ENCODE results near the gene MYRFL.
"Not testable (repeated sequence)": the region's sequence is repeated elsewhere in the genome, so short reads cannot be mapped to it uniquely, and the experiment has no call there.

Gene MYRFL

DNA sequence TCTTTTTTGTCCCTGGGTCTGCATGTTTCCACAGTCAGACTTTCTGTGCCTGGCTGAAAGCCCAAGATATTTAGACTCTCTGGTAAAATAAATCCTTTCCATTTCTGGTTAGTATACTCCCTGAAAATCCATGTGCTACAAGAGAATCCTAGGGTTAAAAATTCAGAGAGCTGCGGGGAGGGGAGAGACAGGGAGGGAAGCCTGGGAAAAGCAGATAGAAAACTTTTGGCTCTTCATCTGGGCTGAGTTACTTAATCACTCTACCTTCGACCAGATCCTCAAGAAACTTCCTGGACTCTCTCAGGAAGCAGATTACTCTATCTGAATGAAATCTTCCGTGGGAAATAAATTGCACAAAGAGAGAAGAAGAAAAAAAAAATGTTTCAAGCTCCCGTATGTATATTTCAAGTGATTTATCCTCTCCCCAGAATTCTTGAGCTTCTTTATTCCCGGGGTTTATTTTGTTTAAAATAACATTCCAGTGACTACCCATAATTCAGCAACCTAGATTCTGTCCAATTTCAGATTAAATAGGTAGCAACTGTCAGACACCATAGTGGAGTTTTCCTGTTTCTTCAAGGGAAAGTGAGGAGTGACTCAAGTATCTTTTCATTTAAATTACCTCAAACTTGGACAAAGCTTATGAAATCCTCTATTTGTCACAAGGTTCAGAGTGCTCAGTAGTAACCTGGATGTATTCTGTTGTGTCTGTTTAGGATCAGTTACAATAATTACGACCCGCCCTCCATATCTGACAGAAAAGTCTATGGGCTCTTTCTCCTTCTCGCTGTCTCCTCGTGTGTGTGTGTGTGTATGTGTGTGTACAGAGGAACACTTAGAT lies 163.7 kb downstream of the MYRFL start:
- no peak for DNase-seq (ENCODE audit: low read depth)

DNA sequence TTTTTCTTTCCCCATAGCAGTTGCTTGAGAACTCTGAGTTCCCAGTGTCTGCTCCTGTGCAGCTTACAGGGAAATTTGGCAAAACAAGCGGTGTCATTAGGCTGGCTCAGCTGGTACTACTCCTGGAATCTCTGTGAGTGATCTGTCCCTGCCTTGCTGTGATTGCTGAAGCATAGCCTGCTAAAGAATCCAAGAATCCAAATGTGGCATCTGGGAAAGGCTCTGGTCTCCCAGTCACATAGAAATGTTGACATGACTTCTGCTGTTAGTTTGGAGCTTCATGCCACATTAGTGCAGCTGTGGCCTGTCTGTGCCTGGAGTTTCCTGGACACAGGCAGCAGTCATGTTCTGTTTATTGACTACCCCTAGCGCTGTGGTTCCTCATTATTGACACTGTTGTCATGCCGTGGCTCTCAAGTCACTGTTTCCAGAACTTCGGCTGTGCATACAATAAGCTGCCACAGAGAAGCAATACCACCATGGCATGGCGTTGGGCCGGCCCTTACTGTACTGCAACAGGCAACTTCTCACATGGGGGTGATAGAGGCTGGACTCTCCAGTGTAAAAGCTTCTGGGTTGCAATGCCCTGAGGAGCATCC lies 166.8 kb downstream of the MYRFL start:
- DNase-seq (ENCODE audit: low read depth): no peak

DNA sequence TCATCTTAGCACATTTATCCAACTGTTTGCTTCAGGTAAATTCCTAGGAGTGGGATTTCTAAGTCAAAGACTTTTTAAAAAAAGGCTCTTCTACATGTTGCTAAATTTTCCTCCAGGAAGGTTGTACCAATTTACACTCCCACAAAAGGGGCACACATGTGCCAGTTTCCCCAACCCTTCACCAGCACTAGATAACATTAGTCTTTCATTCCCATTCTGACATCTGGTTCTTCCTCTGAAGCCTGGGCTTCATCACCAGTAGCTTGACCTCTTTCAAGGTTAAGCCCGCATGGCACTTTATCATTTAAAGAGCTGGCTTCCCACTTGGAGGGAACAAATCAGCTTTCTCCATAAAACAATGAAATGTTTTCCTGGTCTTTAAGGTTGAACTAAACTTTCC lies 168.4 kb downstream of the MYRFL start:
- no peak for DNase-seq (ENCODE audit: low read depth)

DNA sequence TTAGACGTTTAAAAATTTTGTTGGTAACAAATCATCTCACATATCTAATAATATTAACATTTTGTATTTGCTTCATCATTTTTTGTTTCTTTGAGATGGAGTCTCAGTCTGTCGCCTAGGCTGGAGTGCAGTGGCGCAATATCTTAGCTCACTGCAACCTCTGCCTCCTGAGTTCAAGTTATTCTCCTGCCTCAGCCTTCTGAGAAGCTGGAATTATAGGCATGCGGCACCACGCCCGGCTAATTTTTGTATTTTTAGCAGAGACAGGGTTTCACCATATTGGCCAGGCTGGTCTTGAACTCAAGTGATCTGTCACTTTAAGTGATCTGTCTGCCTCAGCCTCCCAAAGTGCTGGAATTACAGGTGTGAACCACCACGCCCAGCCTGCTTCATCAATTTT lies 169.1 kb downstream of the MYRFL start:
- DNase-seq (ENCODE audit: low read depth): not testable (repeated sequence)

DNA sequence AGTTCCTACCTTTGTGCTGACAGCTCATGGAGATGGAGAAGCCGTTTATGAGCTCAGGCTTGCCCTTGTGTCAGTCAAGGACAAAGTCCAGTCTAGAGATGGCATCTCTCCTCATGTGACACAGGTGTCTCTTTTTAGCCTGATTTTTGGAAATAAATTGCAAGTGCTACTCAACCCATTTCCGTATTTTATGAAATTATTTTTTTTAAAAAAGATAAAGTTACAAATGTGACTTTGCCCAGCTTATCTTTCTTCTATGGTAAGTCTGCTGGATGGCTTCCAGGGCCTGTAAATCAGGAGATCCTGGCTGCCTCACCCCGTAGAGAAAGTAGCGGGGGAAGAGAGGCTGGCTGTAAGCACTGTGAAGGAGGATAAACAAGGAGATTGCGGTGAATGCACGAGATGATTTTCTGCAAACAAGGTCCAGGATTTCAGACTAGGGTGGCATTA lies 169.7 kb downstream of the MYRFL start:
- DNase-seq (ENCODE audit: low read depth): no peak

DNA sequence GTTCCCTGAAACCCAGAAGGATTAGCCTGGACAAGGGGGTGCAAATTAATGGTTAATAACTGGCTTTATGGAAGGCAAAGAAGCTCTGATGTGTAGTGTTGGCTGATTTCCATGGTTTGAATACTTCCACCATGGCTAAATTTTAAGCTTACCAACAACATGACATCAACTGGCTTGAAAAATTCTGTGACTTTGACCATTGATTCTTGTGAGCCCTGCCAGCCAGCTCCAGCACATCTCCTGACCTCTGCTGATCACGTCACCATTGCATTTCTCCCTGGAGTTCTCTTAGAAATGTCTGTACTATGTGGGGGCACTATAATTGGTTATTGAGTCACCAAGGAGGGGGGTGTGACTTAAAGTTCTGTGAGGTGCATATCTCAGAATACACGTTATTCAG lies 171.2 kb downstream of the MYRFL start:
- DNase-seq (ENCODE audit: low read depth): no peak

DNA sequence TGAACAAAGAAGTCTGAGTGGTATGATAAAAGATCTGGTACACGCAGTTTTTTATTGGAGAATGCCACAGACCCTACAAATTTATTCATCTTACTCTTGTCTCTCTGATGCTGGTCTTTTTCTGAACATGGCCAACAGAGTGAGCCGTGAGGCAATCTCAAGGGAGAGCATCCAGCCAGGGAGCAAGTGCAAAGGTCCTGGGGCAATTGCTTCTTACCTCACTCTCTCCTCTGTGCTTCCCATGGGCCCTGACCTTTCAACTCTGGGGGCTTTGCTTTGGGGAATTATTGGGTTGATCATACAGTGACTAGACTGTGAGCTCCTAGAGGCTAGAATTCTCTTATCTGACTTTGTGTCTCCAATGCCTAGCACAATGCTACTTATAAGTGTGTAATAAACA lies 171.7 kb downstream of the MYRFL start:
- DNase-seq (ENCODE audit: low read depth): no peak

DNA sequence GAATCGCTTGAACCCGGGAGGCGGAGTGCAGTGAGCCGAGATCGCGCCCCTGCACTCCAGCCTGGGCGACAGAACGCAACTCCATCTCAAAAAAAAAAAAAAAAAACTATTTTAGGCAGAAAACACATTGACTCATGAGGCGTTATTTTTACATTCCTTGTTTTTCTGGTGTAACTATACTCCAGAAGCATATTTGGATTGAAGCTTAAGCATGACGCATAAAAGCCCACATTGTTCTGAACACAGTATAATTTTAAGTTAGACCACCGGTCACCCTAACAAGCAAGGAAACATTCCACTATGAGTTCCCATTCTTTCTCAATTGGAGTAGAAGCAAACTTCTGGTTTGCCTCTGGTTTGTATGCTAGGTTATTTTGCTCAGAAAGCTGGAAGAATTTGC lies 173.0 kb downstream of the MYRFL start:
- DNase-seq (ENCODE audit: low read depth): no peak

DNA sequence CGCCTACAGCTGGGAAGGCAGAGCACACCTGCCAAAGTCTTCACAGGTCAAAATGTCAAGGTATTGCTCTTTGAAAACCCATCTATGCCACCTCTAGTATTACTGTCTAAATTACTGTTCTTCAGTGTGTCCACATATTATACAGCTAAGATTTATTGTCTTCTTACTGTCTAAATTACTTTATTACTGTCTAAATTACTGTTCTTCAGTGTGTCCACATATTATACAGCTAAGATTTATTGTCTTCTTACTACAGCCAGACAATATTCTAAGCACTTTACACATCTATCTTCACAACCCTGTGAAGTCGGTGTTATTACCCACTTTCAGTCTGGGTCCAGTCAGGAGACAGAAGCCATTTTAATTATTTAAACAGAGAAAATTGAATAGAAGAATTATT lies 173.9 kb downstream of the MYRFL start:
- no peak for DNase-seq (ENCODE audit: low read depth)

DNA sequence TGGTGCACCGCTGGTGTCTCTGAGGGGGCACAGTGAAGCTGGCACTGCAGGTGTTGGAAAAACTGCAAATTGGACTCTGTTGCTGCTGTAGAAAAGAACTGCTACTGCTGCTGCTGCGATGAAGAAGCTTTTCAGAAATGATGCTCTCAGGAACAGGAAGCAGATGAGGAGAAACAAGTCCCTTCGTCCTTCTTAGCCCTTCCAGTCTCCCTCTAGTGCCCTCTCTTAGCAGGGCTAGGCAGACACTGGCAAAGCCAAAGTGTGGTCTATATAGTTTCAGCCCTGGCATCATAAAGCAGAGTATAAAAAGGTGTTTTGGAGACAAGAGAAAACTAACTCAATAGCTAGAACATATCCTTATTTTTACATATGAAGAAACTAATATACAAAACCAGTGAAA lies 174.5 kb downstream of the MYRFL start:
- DNase-seq (ENCODE audit: low read depth): no peak

DNA sequence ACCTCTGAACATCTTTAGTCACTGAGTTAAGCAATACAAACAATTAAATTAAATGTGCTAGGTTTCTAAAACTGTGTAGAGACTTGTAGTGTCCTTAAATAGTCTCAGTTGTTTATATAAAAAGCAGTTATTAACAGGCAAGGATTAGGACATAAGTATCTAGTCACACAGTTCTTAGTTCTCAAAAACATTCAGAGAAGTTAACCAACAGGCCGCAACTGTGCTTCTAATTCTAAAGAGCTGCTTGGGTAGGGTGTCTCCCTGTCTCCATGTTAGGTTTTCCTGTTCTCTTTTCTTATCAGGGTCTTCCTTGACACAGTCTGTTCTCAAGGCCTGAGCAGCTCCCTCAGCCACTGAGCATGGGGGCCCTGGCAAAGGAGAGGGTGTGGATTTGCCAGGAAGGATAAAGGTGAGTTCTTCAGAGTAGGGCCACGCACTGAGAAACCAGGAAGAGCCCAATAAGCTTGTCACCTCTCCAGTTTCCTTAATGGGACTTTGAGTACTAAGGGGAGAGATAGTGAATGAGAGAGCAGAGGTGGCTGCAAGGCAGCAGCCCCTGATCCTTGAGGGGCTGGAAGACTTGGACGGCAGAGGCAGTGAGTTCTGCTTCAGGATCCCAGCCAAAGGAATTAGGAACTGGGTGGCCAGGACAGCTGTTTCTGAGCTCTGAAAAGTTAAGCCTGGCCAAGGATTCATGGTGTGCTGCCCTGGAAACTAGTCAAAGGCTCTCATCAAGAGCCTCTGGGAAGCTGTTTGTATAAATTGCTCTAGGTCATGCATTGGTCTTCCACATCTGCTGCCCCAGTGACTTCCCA lies 177.3 kb downstream of the MYRFL start:
- no peak for DNase-seq (ENCODE audit: low read depth)

DNA sequence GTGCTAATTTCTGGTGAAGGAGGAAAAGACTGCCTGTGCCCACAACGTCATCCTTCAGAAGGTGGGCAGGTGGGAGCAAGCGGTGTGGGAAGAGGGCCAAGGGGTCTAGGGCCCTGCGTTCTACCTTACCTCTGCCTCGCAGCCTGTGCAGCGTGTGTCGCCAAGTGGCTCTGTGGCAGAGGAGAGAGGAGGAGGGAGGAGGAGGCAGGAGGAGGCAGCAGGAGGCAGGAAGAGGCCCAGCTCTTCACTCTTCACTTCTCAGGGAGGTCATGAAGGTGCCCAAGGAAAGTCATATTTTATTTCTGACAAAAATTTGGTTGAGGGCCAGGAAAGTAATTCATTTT lies 177.9 kb downstream of the MYRFL start:
- no peak for DNase-seq (ENCODE audit: low read depth)

DNA sequence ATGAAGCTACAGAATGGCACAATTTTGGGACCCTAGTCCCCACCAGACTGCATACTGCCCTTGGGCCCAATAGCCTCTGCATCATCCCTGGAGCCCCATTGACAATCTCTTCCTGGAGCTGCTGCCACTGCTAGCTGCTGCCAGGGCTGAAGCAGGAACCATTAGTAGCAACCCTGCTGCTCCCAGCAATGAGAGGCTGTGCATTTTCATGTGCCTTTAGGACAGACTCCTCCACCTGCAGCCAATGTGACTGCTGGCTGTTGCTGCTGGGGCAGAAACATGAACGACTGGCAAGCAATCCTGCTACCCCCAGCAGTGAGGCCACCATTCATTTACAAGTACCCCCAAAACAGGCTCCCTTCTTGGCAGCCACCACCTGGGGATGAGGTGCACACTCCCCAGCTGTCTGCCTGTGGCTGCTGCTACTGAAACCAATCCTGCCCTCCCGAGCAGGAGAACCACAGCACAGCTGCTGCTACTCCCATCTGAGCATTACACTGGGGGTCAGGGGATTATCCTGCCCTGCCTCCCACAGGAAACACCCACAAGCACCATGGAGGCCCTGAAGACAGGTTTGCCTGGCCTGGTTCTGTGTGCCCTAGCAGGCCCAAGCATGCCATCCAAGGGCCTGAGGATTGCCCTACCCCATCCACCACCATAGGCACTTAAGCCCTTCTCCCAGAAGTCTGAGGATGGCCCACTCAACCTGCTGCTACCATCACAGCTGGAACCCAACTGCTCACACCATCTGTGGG lies 181.0 kb downstream of the MYRFL start:
- DNase-seq (ENCODE audit: low read depth): no peak

DNA sequence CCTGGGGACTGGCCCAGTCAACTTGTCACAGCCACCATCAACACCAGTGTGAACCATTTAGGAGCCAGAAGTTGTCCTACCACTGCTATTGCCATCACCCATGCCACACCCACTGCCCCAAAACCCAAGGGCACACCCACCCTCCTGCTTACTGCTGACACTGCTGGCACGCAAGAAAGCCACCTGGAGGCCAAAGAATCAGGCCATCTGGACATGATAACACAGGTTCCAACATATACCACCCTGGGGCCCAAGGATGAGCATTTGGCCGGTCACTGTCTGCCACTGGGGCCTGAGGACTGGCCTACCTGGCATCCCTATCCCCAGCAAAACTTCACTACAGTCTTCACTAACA lies 181.6 kb downstream of the MYRFL start:
- no peak for DNase-seq (ENCODE audit: low read depth)

DNA sequence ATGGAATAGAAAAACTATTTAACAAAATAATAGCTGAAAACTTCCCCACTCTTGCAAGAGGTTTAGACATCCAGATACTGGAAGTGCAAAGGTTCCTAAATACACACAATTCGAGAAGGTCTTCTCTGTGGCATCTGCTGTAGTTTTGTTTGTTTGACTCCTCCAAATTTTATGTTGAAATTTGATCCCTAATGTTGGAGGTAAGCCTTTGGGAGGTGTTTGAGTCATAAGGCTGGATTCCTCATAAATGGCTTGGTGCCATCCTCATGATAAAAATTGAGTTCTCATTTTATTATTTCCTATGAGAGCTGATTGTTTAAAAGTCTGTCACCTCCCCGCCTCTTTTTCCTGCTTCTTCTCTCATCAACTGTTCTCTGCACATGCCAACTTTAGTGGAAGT lies 182.7 kb downstream of the MYRFL start:
- DNase-seq (ENCODE audit: low read depth): no peak

Measured in stimulated activated CD8-positive, alpha-beta memory T cell treated with anti-CD3 and anti-CD28 coated beads, Interleukin-15, amount 100 ng/mL, for 24 hours (primary cell).